HEK293T (cell line): Measurements from ENCODE around the gene RAD51AP2.
A peak's percentile ranks its signal among the peaks of the same experiment; 100 is the strongest.
"Not testable (repeated sequence)": the region's sequence is repeated elsewhere in the genome, so short reads cannot be mapped to it uniquely, and the experiment has no call there.

ENCODE experiments used
- CTCF ChIA-PET: fragments of 350-600 bp; formaldehyde crosslinking; extraction: SDS; loops from one replicate; lab custom pipeline; 2021; ENCODE audit warnings: antibody characterized with exemption, inconsistent platforms; lab: Yijun Ruan, JAX
- POLR2A ChIA-PET: fragments of 350-600 bp; formaldehyde crosslinking; extraction: SDS; loops from one replicate; lab custom pipeline; 2020; ENCODE audit warnings: antibody characterized with exemption, inconsistent platforms; lab: Yijun Ruan, JAX
- DNase-seq: peaks from one replicate; pipeline ENCODE4 v3.0.0; 2012; ENCODE audit warnings: mixed read lengths; ENCODE audit errors: extremely low spot score
- ARNT ChIP-seq: fragments of 450-650 bp; IDR thresholded peaks from 2 replicates; pipeline ENCODE4 v1.6.1; 2017; ENCODE audit warnings: mild to moderate bottlenecking
- BHLHE40 ChIP-seq: fragments of 450-650 bp; IDR thresholded peaks from 2 replicates; pipeline ENCODE4 v1.6.1; 2016; ENCODE audit warnings: mild to moderate bottlenecking, moderate library complexity, borderline replicate concordance
- CTBP1 ChIP-seq: fragments of 450-650 bp; IDR thresholded peaks from 2 replicates; pipeline ENCODE4 v1.6.1; 2016; ENCODE audit warnings: borderline replicate concordance
- ELF4 ChIP-seq: fragments of 450-650 bp; IDR thresholded peaks from 2 replicates; pipeline ENCODE4 v1.6.1; 2017; ENCODE audit warnings: antibody characterized with exemption
- FOXA1 ChIP-seq: fragments of 450-650 bp; IDR thresholded peaks from 2 replicates; pipeline ENCODE4 v1.6.1; 2016; ENCODE audit warnings: mild to moderate bottlenecking
- FOXK2 ChIP-seq: fragments of 450-650 bp; IDR thresholded peaks from 2 replicates; pipeline ENCODE4 v1.6.1; 2016; ENCODE audit warnings: mild to moderate bottlenecking
- FOXM1 ChIP-seq: fragments of 450-650 bp; IDR thresholded peaks from 2 replicates; pipeline ENCODE4 v1.6.1; 2017; ENCODE audit warnings: mild to moderate bottlenecking, borderline replicate concordance
- HDGF ChIP-seq: fragments of 450-650 bp; IDR thresholded peaks from 2 replicates; pipeline ENCODE4 v1.6.1; 2017; ENCODE audit warnings: antibody characterized with exemption, borderline replicate concordance
- L3MBTL2 ChIP-seq: fragments of 450-650 bp; conservative IDR thresholded peaks from 2 replicates; pipeline ENCODE4 v1.6.1; 2016; ENCODE audit warnings: mild to moderate bottlenecking
- LEF1 ChIP-seq: fragments of 450-650 bp; IDR thresholded peaks from 2 replicates; pipeline ENCODE4 v1.6.1; 2017; ENCODE audit warnings: mild to moderate bottlenecking, borderline replicate concordance
- NFRKB ChIP-seq: fragments of 450-650 bp; IDR thresholded peaks from 2 replicates; pipeline ENCODE4 v1.6.1; 2016; ENCODE audit warnings: mild to moderate bottlenecking, moderate library complexity
- PKNOX1 ChIP-seq: fragments of 450-650 bp; IDR thresholded peaks from 2 replicates; pipeline ENCODE4 v1.6.1; 2016
- SP1 ChIP-seq: fragments of 450-650 bp; IDR thresholded peaks from 2 replicates; pipeline ENCODE4 v1.6.1; 2017
- SUZ12 ChIP-seq: fragments of 450-650 bp; IDR thresholded peaks from 2 replicates; pipeline ENCODE4 v1.6.1; 2016; ENCODE audit warnings: mild to moderate bottlenecking
- TARDBP ChIP-seq: fragments of 450-650 bp; IDR thresholded peaks from 2 replicates; pipeline ENCODE4 v1.6.1; 2016
- ZNF384 ChIP-seq: fragments of 450-650 bp; IDR thresholded peaks from 2 replicates; pipeline ENCODE4 v1.6.1; 2016

Gene RAD51AP2

DNA sequence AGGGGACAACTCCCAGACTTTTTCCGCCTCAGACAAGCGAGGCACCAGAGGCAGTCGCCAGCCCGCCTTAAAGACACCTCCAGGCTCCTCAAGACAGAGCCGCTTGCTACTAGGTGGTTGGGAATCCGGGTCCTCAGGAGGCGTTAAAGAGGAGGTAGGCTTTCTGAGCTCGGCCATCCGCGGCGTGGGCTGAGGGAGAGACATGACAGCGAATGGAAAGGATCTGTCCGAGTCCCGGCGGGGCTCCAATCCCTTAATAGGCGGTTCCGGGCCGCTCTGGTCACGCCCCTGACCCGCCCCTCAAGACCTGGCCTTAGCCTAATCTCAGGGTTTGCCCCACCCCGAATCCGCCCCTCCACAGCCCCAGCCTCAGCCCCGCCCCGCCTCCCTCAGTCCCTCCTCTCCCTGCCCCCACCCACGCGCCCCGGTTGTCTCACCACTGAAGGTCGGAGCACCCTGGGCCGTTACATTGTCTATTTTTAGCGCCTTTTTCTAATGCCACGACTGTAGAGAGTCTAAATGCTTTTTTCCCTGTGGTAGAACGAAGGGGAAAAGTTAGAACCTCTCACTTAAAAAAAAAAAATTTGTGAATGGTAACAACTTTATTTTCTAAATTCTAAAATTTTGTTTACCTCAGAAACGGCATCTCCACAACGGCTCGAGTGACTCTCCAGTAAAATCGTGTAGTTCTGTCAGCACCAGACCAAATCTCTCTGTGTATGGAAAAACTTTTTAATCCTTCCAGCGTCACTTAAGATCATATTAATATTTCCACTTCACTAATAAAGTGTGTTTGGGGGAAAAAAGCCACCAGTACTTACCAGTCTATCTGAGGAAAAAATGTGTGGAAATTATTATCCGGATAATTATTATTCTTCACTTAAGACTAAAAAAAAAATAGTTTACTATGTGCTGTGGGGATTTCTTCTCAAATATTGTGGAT, at the start of gene RAD51AP2:
Gene RAD51AP2, minus strand, starts transcription at position 229 of the 943 bp plus-strand sequence. Its CDS starts 25 bp downstream, at position 204.
- TF ChIP-seq LEF1: no peak
- 0 out of 2 replicates have a peak, but pooled peaks have one; percentile 12 for TF ChIP-seq PKNOX1
- TF ChIP-seq SP1: peak; percentile 100
- CTCF ChIA-PET: no interaction called here
- POLR2A ChIA-PET: interaction anchor here (1.3 kb wide), 1 partner anchor 22 kb away, joined by 4 read pairs; the partner anchor contains the start of gene VSNL1
- peak; percentile 80 for DNase-seq

GRCh38 chr2:17565726-17566125, 47.5 kb upstream of the RAD51AP2 start:
- CTCF ChIA-PET: interaction anchor here (0.7 kb wide), 1 partner anchor 13 kb away, joined by 3 read pairs; no protein-coding TSS in a partner anchor
- DNase-seq, POLR2A ChIA-PET: not testable (repeated sequence)

DNA sequence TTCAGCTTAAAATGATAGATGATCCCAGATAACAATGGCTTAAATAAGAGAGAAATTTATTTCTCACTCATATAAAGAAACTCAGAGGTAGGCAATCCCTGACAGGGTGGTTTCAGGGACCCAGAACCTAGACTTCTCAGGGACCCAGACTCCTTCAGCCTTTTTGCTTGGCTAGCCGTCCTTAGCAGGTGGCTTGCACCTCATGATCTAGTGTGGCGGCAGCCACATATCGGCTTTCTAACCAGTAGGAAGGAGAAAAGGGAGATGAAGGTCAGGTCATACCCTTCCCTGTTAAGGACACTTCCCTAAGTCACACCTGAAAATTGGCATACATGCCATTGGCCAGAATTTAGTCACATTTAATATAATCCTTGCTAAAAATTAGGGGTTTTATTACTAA, 40.6 kb upstream of the RAD51AP2 start:
- POLR2A ChIA-PET: no interaction called here
- TF ChIP-seq L3MBTL2 (no peak), NFRKB (no peak), ARNT (no peak), BHLHE40 (no peak)
- CTCF ChIA-PET: no interaction called here
- no peak for DNase-seq

- ChIA-PET POLR2A (no interaction called here), CTCF (no interaction called here)
- TF ChIP-seq ELF4 (no peak), ZNF384 (no peak), FOXM1 (no peak), CTBP1 (no peak)
- no peak for DNase-seq
These were observed 39.8 kb upstream of the RAD51AP2 start for GRCh38 chr2:17558053-17558452.

DNA sequence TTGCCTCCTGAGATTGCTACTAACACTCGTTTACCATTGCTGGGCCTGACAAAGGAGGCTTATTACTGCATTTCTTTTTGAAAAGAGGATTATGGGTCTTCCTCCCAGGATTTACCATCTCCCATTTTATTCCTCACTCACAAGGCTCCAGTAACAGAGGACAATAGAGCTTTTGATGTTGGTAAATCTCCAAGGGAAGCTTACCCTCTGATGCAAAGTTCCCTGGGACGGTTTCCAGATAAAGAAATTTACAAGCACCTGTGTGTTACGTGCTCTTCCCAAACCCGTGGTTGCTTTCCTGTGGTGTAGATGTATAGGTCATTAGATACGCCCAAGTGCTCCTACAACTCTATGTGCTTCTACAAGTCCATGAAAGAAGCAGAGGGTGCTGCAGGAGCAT, 39.4 kb upstream of the RAD51AP2 start:
- ChIA-PET POLR2A (no interaction called here), CTCF (no interaction called here)
- TF ChIP-seq TARDBP: no peak
- TF ChIP-seq HDGF: no peak
- TF ChIP-seq ARNT: no peak
- TF ChIP-seq NFRKB: no peak
- TF ChIP-seq CTBP1: no peak
- TF ChIP-seq FOXM1: no peak
- no peak for TF ChIP-seq LEF1
- TF ChIP-seq FOXA1: no peak
- TF ChIP-seq SUZ12: no peak
- no peak for TF ChIP-seq FOXK2
- no peak for TF ChIP-seq ELF4
- TF ChIP-seq SP1: no peak
- TF ChIP-seq ZNF384: no peak
- no peak for TF ChIP-seq BHLHE40
- no peak for TF ChIP-seq L3MBTL2
- TF ChIP-seq PKNOX1: no peak
- no peak for DNase-seq

DNA sequence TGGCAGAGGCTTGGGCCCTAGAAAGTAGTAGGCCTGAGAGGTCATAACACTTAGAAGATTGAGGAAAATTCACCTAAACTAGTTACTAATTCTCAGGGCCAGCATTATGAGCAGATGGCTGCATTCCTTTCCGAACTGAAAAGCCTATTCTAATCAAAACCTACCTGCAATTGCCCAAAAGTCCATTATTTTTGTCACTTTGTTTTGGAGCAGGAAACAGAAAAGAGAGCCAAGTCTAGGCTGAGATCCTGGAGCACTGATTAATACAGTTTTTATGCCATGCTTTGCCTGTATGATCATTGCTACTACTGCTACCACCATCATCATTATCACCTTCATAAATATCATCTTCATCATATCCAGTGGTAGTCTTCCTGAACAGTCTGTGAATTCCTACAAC, 36.9 kb upstream of the RAD51AP2 start:
- CTCF ChIA-PET: no interaction called here
- DNase-seq: no peak
- TF ChIP-seq LEF1 (no peak), FOXK2 (no peak), SP1 (no peak), FOXA1 (no peak), TARDBP (no peak), PKNOX1 (no peak), ZNF384 (no peak), ELF4 (no peak), FOXM1 (no peak), L3MBTL2 (no peak), HDGF (no peak), BHLHE40 (no peak)
- POLR2A ChIA-PET: no interaction called here

DNA sequence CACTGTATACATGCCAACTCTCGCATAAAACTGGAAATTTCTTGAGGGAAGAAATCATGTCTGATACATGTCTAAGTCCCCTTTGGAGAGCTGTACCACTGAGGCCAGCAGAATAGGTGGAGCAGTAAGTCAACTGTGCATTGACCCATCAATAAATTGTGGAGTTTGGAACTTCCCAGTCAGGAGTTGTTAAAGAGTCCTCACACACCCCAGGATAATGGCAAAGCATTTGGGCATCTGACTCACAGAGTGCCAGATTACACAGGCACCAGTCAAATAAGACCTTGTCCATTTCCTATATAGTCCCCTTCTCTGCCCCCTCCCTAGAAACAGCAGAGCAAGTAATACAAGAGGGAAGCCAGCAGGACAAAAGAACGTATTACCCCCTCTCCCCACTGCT, 32.7 kb upstream of the RAD51AP2 start:
- no peak for DNase-seq
- ChIA-PET POLR2A (no interaction called here), CTCF (no interaction called here)
- TF ChIP-seq FOXK2: no peak
- TF ChIP-seq PKNOX1: no peak
- TF ChIP-seq FOXM1: no peak
- no peak for TF ChIP-seq LEF1
- TF ChIP-seq L3MBTL2: no peak
- no peak for TF ChIP-seq ELF4
- no peak for TF ChIP-seq SP1
- TF ChIP-seq BHLHE40: no peak
- TF ChIP-seq SUZ12: no peak
- no peak for TF ChIP-seq TARDBP
- TF ChIP-seq NFRKB: no peak
- TF ChIP-seq HDGF: no peak
- TF ChIP-seq ZNF384: no peak
